Activated CD8-positive, alpha-beta T cell treated with anti-CD3 and anti-CD28 coated beads, Interleukin-2, amount 10 ng/mL, durations not matched to agents 7 days and 5 days (primary cell): ENCODE measurements around the gene CCDC85B. TPM values are rescaled to one million over a fixed set of nuclear protein-coding genes. Genes with fewer than 3 reads are reported as not detected.
"Not testable (repeated sequence)": the region's sequence is repeated elsewhere in the genome, so short reads cannot be mapped to it uniquely, and the experiment has no call there.

ENCODE experiments used
- ATAC-seq: fragments of 150-1000 bp; cut with Tn5 transposase; one replicate; pipeline ENCODE4 v1.10.0; 2021; ENCODE audit warnings: moderate library complexity
- CTCF ChIA-PET: fragments of 350-600 bp; sonication (Branson Sonifier 250); formaldehyde crosslinking; loops from one replicate; lab custom pipeline; 2021; ENCODE audit warnings: antibody characterized with exemption; lab: Charles Lee
- POLR2A ChIA-PET: fragments of 350-600 bp; sonication (Branson Sonifier 250); formaldehyde crosslinking; loops from one replicate; lab custom pipeline; 2021; ENCODE audit warnings: antibody characterized with exemption; lab: Charles Lee
- DNase-seq: peaks from one replicate; pipeline ENCODE4 v3.0.0-alpha.2; 2020
- H3K27ac Mint-ChIP-seq: one replicate; pipeline ENCODE4 v1.8.0; 2021; ENCODE audit warnings: mild to moderate bottlenecking, mixed read lengths
- H3K27me3 Mint-ChIP-seq: one replicate; pipeline ENCODE4 v1.8.0; 2021; ENCODE audit warnings: low read depth, mixed read lengths
- H3K36me3 Mint-ChIP-seq: one replicate; pipeline ENCODE4 v1.8.0; 2021; ENCODE audit warnings: low read depth, mixed read lengths
- H3K4me1 Mint-ChIP-seq: one replicate; pipeline ENCODE4 v1.8.0; 2021; ENCODE audit warnings: low read depth, mixed read lengths
- H3K4me3 Mint-ChIP-seq: one replicate; pipeline ENCODE4 v1.8.0; 2021; ENCODE audit warnings: mild to moderate bottlenecking, mixed read lengths
- H3K9me3 Mint-ChIP-seq: one replicate; pipeline ENCODE4 v1.8.0; 2022; ENCODE audit warnings: mixed read lengths; ENCODE audit not compliant: insufficient read depth
- total RNA-seq, 2 experiments: library from RNA; stranded (reverse); gene quantifications; one replicate each; pipeline ENCODE4 v1.2.3, GENCODE V29; 2021

CCDC85B gene
- total RNA-seq = 10 to 100 TPM; 82.6 to 84.0 TPM

DNA sequence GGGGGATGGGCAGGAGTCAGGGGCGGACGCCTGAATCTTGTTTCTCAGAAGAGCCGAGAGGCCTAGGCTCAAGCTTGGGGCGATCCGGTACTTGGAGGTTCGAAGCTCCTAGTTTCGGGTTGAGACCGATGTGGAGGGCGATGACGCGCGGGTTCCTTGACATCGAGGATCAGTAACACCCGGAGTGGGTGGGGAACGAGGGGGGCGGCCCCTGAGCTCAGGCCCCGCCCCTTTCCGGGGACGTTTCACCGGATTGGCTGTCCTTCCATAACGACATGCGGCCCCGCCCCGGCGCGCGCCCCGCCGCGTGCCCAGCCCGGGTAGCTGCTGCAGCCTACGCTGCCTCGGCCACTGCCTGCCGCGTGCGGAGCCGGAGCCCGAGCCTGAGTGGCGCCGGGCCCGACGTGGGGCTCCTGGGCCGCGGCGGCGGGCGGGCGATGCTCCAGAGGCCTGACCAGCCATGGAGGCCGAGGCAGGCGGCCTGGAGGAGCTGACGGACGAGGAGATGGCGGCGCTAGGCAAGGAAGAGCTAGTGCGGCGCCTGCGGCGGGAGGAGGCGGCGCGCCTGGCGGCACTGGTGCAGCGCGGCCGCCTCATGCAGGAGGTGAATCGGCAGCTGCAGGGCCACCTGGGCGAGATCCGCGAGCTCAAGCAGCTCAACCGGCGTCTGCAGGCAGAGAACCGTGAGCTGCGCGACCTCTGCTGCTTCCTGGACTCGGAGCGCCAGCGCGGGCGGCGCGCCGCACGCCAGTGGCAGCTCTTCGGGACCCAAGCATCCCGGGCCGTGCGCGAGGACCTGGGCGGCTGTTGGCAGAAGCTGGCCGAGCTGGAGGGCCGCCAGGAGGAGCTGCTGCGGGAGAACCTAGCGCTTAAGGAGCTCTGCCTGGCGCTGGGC lies at the start of gene CCDC85B:
Gene CCDC85B, plus strand, starts transcription at position 350 of the 895 bp plus-strand sequence. Its CDS starts 111 bp downstream, at position 461.
- Mint-ChIP-seq H3K36me3 (peaks cover 30% of the 10 kb centered on the region), H3K4me3 (peak within 1 kb of the TSS; percentile 98), H3K27ac (peak within 1 kb of the TSS; percentile 96), H3K9me3 (no peaks in the 10 kb centered on the region), H3K27me3 (no peaks in the 10 kb centered on the region), H3K4me1 (peaks cover 64% of the 10 kb centered on the region)
- ATAC-seq = peak; percentile 72
- CTCF ChIA-PET = interaction anchor here (0.6 to 19.5 kb wide), 30 partner anchors 7 to 575 kb away, joined by 3 to 584 read pairs (median 8); partner anchors contain the start of genes AP5B1, BANF1, C11orf68 and CFL1
- DNase-seq = peak; percentile 99
- POLR2A ChIA-PET = interaction anchor here (0.6 to 19.3 kb wide), 30 partner anchors 11 to 472 kb away, joined by 3 to 305 read pairs (median 4); partner anchors contain the start of genes BANF1, C11orf68, CFL1 and CTSW

DNA sequence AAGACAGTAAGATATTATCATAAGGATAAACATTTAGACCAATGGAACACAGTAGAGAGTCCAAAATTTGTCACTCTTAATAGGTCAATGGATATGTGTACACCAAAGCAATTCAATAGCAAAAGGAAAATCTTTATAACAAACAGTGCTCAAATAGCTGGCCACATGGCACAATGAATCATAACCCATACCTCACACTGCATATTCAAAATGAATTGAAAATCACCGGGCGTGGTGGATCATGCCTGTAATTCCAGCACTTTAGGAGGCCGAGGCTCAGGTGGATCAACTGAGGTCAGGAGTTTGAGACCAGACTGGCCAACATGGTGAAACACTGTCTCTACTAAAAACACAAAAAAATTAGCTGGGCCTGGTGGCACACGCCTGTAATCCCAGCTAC lies 48.3 kb upstream of the CCDC85B start:
- CTCF ChIA-PET = interaction anchor here (1.4 to 1.8 kb wide), 2 partner anchors 10 to 18 kb away, joined by 4 to 7 read pairs; partner anchors contain the start of gene MUS81
- no peaks in the 10 kb centered on the region for H3K4me1 Mint-ChIP-seq

DNA sequence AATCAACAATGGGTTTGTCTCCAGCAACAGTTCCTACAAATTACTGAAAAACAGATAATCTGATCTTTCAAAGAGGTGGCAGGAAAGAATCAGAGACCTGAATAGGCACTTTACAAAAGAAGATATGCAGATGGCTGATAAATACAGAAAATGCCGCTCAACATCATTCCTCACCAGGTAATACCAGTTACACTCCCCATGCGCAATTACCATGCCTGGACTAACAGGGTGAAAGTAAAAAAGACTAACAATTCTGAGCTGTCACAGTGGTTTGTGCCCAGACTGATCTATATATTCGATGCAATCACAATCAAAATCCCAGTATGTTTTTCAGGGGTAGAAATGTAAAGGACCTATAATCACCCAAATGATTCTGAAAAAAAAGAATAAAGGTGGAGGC lies 46.7 kb upstream of the CCDC85B start:
- CTCF ChIA-PET = interaction anchor here (1.2 to 1.8 kb wide), 3 partner anchors 8 to 25 kb away, joined by 3 to 7 read pairs (median 3); no protein-coding TSS in a partner anchor
- H3K27me3 Mint-ChIP-seq = no peaks in the 10 kb centered on the region
- H3K4me1 Mint-ChIP-seq = no peaks in the 10 kb centered on the region
- no peaks in the 10 kb centered on the region for H3K9me3 Mint-ChIP-seq
- no peak overlapping the region for H3K27ac Mint-ChIP-seq
- no peak overlapping the region for H3K4me3 Mint-ChIP-seq
- H3K36me3 Mint-ChIP-seq = no peaks in the 10 kb centered on the region
- DNase-seq (no peak), ATAC-seq (no peak)
- POLR2A ChIA-PET = no interaction called here

More for the DNA sequence above, 48.3 kb upstream of the CCDC85B start:
- Mint-ChIP-seq H3K27ac (no peak overlapping the region), H3K9me3 (no peaks in the 10 kb centered on the region), H3K4me3 (no peak overlapping the region), H3K27me3 (no peaks in the 10 kb centered on the region), H3K36me3 (no peaks in the 10 kb centered on the region)
- no peak for ATAC-seq
- DNase-seq = no peak
- POLR2A ChIA-PET = no interaction called here

DNA sequence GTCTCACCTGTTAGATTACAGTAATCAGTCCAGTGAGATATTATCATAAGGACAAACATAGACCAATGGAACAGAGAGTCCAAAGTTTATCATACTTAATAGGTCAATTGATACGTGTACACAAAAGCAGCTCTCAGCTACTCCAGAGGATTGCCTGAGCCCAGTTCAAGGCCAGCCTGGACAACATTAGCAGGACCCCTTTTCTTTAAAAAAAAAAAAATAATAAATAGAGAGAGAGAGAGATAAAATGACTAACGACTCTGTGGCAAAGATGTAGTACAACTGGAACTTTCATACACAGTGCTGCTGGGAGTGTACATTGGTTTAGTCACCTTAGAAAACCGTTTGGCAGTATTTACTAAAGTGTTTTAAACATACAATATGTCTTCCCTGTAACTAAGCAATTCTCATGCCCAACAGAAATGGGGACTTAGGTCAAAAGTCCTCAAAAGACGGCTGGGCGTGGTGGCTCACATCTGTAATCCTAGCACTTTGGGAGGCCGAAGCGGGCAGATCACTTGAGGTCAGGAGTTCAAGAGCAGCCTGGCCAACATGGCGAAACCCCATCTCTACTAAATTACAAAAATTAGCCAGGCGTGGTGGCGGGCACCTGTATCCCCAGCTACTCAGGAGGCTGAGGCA lies 46.1 kb upstream of the CCDC85B start:
- Mint-ChIP-seq H3K4me3 (no peak overlapping the region), H3K9me3 (no peaks in the 10 kb centered on the region), H3K36me3 (no peaks in the 10 kb centered on the region), H3K27me3 (no peaks in the 10 kb centered on the region), H3K27ac (no peak overlapping the region), H3K4me1 (no peaks in the 10 kb centered on the region)
- POLR2A ChIA-PET = no interaction called here
- CTCF ChIA-PET = interaction anchor here (1.1 to 1.8 kb wide), 3 partner anchors 8 to 25 kb away, joined by 3 to 7 read pairs (median 3); no protein-coding TSS in a partner anchor
- DNase-seq (no peak), ATAC-seq (no peak)

DNA sequence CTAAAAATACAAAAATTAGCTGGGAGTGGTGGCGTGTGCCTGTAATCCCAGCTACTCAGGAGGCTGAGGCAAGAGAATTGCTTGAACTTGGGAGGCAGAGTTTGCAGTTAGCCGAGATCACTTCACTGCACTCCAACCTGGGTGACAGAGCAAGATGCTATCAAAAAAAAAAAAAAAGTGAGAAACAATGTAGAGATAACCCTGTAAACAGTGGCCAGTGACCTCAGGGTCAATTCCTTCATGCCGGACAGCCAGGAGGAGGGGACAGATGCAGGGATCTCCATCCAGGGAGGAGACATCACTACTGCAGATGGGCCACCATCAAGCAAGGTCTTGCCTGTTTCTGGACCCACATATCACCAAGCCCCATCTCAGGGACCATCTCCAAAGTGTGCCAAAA lies 42.7 kb upstream of the CCDC85B start:
- Mint-ChIP-seq H3K4me1 (no peaks in the 10 kb centered on the region), H3K4me3 (no peak overlapping the region), H3K36me3 (peaks cover 25% of the 10 kb centered on the region), H3K9me3 (no peaks in the 10 kb centered on the region), H3K27ac (no peak overlapping the region), H3K27me3 (no peaks in the 10 kb centered on the region)
- ATAC-seq (no peak), DNase-seq (no peak)
- CTCF ChIA-PET = interaction anchor here (1.2 to 7.2 kb wide), 3 partner anchors 12 to 197 kb away, joined by 3 to 36 read pairs (median 7); partner anchors contain the start of gene MUS81
- POLR2A ChIA-PET = interaction anchor here (4.0 to 15.9 kb wide), 2 partner anchors 12 to 37 kb away, joined by 17 to 305 read pairs; partner anchors contain the start of genes CCDC85B, CTSW, FIBP and MUS81

DNA sequence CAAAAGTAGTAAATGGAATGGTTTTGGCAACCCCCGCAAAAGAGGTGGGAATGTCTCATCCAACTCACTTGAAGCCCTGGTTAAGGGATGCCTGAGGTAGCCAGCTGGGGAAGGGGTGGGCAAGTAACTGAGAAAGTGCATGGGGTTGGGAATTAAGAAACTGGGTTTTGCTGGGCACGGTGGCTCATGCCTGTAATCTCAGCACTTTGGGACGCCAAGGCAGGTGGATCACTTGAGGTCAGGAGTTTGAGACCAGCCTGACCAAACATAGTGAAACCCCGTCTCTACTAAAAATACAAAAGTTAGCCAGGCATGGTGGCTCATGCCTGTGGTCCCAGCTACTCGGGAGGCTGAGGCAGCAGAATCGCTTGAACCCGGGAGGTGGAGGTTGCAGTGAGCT lies 41.8 kb upstream of the CCDC85B start:
- POLR2A ChIA-PET = interaction anchor here (4.0 to 15.9 kb wide), 2 partner anchors 11 to 37 kb away, joined by 17 to 305 read pairs; partner anchors contain the start of genes CCDC85B, CTSW, FIBP and MUS81
- H3K36me3 Mint-ChIP-seq = peaks cover 35% of the 10 kb centered on the region

DNA sequence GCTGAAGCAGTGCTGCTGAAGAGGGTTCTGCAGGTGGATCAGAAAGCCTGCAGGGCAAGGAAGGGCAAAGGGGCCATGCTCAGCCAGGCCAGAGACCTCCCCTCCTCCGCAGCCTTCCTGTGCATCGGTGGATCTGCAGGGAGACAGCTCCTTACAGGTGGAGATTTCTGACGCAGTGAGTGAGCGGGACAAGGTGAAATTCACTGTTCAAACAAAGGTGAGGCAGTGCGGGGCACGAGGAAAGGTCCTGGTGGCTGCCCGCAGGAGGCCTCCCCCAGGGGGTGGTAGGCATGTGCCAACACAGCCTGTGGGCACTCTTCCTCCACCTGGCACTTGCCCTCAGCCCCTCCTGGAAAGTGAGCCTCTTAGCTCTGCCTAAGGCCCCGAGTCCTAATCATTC lies 41.1 kb upstream of the CCDC85B start:
- peak; percentile 8 for ATAC-seq
- CTCF ChIA-PET = interaction anchor here (1.0 to 7.2 kb wide), 6 partner anchors 11 to 196 kb away, joined by 3 to 36 read pairs (median 6); partner anchors contain the start of genes MUS81 and SNX32
- no peaks in the 10 kb centered on the region for H3K9me3 Mint-ChIP-seq
- POLR2A ChIA-PET = interaction anchor here (1.3 to 15.9 kb wide), 4 partner anchors 10 to 130 kb away, joined by 3 to 305 read pairs (median 10); partner anchors contain the start of genes CCDC85B, CTSW, FIBP and MUS81
- no peak for DNase-seq
- H3K27me3 Mint-ChIP-seq = no peaks in the 10 kb centered on the region
- H3K27ac Mint-ChIP-seq = peak overlapping the region; percentile 25
- H3K4me1 Mint-ChIP-seq = peaks cover 13% of the 10 kb centered on the region
- H3K36me3 Mint-ChIP-seq = peaks cover 41% of the 10 kb centered on the region
- H3K4me3 Mint-ChIP-seq = no peak overlapping the region

More for the DNA sequence above, 41.8 kb upstream of the CCDC85B start:
- not testable (repeated sequence) for DNase-seq, ATAC-seq, H3K9me3 Mint-ChIP-seq, H3K27ac Mint-ChIP-seq, H3K4me1 Mint-ChIP-seq, H3K27me3 Mint-ChIP-seq, H3K4me3 Mint-ChIP-seq
- CTCF ChIA-PET = interaction anchor here (0.9 to 7.2 kb wide), 4 partner anchors 11 to 197 kb away, joined by 3 to 36 read pairs (median 6); partner anchors contain the start of gene MUS81

DNA sequence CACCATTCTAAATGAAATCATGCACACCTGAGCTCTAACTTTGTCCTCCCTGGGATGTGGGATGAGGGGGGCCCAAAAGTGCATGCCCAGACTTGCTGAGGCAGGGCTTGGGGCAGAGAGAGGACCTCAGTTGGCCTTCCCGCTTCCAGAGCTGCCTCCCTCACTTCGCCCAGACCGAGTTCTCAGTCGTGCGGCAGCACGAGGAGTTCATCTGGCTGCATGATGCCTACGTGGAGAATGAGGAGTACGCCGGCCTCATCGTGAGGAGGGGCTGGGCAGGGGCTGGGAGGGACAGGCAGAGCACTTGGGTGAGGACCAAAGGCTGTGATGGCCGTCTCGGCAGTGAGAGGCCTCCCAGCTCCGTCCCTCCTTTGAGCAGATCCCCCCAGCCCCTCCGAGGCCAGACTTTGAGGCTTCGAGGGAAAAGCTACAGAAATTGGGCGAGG lies 40.7 kb upstream of the CCDC85B start:
- H3K4me1 Mint-ChIP-seq = peaks cover 17% of the 10 kb centered on the region
- POLR2A ChIA-PET = interaction anchor here (1.3 to 15.9 kb wide), 4 partner anchors 10 to 130 kb away, joined by 3 to 305 read pairs (median 10); partner anchors contain the start of genes CCDC85B, CTSW, FIBP and MUS81
- ATAC-seq (peak; percentile 1), DNase-seq (no peak)
- H3K4me3 Mint-ChIP-seq = no peak overlapping the region
- peak overlapping the region; percentile 25 for H3K27ac Mint-ChIP-seq
- H3K27me3 Mint-ChIP-seq = no peaks in the 10 kb centered on the region
- peaks cover 46% of the 10 kb centered on the region for H3K36me3 Mint-ChIP-seq
- CTCF ChIA-PET = interaction anchor here (1.0 to 7.2 kb wide), 7 partner anchors 10 to 195 kb away, joined by 3 to 36 read pairs (median 6); partner anchors contain the start of genes KAT5, MUS81 and SNX32
- H3K9me3 Mint-ChIP-seq = no peaks in the 10 kb centered on the region

DNA sequence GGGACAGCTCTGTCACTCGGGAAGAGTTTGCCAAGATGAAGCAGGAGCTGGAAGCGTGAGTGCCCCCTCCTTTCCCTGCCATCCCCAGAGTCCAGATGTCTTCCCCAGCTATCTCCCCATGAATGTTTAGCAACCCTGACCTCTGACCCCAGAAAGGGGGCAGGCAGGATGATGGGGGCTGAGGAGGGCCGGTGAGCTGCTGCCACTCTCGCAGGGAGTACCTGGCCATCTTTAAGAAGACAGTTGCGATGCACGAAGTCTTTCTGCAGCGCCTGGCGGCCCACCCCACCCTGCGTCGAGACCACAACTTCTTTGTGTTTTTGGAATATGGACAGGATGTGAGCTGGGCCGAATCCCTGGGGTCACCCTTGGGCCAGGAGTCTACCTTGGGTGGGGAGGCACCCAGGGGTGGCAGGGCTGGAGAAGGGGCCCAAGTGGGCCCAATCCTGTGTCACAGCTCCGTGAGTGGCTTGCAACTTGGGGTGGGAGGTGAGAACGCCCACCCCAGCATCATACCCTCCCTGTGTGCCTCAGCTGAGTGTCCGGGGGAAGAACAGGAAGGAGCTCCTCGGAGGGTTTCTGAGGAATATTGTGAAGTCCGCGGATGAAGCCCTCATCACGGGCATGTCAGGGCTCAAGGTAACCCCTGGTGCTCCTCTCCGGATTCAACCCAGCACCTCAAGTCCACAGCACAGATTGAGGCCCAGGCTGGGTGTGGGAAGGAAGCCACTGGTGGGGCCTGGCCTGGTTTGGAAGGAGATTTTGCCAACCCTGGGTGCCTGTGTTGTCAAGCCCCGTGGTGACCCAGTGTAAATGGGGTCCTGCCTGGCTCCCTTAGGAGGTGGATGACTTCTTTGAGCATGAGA lies 40.0 kb upstream of the CCDC85B start:
- no peaks in the 10 kb centered on the region for H3K9me3 Mint-ChIP-seq
- CTCF ChIA-PET = interaction anchor here (1.0 to 7.2 kb wide), 7 partner anchors 10 to 195 kb away, joined by 3 to 36 read pairs (median 6); partner anchors contain the start of genes KAT5, MUS81 and SNX32
- no peak overlapping the region for H3K4me3 Mint-ChIP-seq
- POLR2A ChIA-PET = interaction anchor here (1.3 to 15.9 kb wide), 4 partner anchors 9 to 131 kb away, joined by 3 to 305 read pairs (median 10); partner anchors contain the start of genes CCDC85B, CTSW, FIBP and MUS81
- peak; percentile 22 for DNase-seq
- H3K4me1 Mint-ChIP-seq = peaks cover 22% of the 10 kb centered on the region
- H3K27me3 Mint-ChIP-seq = no peaks in the 10 kb centered on the region
- peak overlapping the region; percentile 25 for H3K27ac Mint-ChIP-seq
- ATAC-seq = peak; percentile 20
- H3K36me3 Mint-ChIP-seq = peaks cover 51% of the 10 kb centered on the region

DNA sequence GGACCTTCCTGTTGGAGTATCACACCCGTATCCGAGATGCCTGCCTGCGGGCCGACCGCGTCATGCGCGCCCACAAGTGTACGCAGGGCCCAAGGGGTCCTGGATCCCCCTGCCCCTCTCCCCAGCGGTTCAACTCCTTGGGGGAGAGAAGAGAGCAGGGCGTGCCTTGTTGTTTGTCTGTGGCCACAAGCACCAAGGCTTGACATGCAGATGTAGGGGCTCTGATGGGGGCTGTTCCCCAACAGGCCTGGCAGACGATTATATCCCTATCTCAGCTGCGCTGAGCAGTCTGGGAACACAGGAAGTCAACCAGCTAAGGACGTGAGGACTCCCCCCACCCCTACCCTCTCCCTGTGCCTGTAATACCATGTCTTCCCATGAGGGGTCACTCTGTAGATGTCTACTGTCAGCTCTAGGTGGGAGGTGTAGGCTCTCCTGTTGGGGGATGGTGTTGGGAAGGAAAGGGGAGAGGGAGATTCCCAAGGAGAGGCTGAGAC lies 39.3 kb upstream of the CCDC85B start:
- ChIA-PET POLR2A (interaction anchor here (0.8 to 15.9 kb wide), 6 partner anchors 8 to 199 kb away, joined by 3 to 305 read pairs (median 10); partner anchors contain the start of genes CCDC85B, CTSW, FIBP and MUS81), CTCF (interaction anchor here (0.9 to 7.2 kb wide), 10 partner anchors 8 to 225 kb away, joined by 3 to 36 read pairs (median 5); partner anchors contain the start of genes FIBP, KAT5 and MUS81)
- Mint-ChIP-seq H3K9me3 (no peaks in the 10 kb centered on the region), H3K27me3 (no peaks in the 10 kb centered on the region), H3K4me1 (peaks cover 29% of the 10 kb centered on the region), H3K4me3 (no peak overlapping the region), H3K36me3 (peaks cover 58% of the 10 kb centered on the region), H3K27ac (no peak overlapping the region)
- DNase-seq (peak; percentile 54), ATAC-seq (peak; percentile 3)
